ENCODE measurements around the gene DNM2.
"Not testable (repeated sequence)": the region's sequence is repeated elsewhere in the genome, so short reads cannot be mapped to it uniquely, and the experiment has no call there.

The DNM2 gene

DNA sequence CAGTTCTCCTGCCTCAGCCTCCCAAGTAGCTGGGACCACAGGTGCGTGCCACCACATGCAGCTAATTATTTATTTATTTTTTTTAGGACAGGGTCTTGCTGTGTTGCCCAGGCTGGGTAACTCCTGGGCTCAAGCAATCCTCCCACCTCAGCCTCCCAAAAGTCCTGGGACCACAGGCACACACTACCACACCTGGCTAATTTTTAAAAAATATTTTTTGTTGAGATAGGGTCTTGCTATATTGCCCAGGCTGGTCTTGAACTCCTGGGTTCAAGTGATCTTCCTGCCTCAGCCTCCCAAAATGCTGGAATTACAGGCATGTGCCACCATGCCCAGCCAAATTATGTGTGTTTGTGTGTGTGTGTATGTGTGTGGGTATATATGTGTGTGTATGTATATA is 139.0 kb downstream of the DNM2 start:
- not testable (repeated sequence) for DNase-seq (ENCODE audit: low read depth in 2 of 3, low spot score in 2 of 3)

DNA sequence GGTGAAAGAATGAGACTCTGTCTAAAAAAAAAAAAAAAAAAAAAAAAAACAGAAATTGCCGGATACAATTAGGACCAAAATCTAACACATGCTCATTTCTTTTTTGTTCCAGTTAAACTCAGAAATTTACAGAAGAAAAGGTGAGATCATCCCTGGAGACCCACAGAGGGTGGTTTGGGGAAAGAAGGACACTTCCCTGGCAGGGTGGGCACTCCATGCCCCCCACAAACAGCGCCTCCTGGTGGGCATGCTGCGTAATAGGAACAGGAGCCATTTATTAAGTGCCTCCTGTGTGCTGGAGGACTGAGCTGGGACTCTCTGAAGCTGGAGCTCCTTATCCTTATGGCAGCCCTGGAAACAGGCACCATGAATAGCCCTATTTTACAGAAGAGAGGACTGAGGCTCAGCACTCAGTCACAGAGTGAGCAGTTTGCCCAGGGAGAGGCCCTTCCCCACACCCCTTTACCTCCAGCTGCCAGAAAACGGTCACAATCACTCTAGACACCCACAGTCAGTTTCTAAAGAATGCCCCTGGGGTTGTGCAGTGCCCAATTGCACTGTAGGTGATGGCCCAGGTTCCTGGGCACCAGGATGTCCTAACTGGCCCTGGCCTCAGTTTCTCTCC is 140.4 kb downstream of the DNM2 start:
- DNase-seq (ENCODE audit: low read depth in 2 of 3, low spot score in 2 of 3): no peak

- no peak for DNase-seq (ENCODE audit: low read depth in 2 of 3, low spot score in 2 of 3)
Measured at GRCh38 chr19:10861103-10861651, 143.3 kb downstream of the DNM2 start.

- DNase-seq (ENCODE audit: low read depth in 2 of 3, low spot score in 2 of 3): no peak
Measured at GRCh38 chr19:10862561-10863106, 144.8 kb downstream of the DNM2 start.

DNA sequence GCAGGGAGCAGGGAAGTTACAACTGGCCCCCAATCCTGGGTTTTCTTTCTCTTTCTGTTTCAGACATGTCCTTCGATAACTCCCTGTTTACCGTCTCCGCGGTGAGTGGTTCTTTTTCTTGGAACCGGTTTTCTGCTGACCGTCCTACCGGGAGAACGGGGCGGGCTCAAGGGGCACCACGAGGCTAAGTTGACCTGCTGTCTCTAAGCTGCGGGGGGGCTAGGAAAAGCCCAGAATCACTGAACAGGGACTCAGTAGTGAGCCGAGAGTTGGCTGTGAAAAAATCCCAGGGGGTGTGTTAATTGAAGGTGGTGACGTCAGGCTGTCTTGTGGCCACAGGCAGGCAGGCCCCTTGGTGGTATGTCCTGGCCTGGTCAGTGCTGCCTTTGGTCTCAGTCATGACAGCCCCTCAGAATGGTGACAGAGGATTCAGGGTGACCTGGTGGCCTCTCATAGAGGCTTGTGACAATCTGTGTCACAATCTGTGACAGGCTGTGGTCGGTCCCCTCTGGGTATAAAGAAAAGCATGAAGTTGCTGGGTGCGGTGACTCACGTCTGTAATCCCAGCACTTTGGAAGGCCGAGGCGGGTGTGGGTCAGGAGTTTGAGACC is 145.3 kb downstream of the DNM2 start:
- DNase-seq (ENCODE audit: low read depth in 2 of 3, low spot score in 2 of 3): no peak

DNA sequence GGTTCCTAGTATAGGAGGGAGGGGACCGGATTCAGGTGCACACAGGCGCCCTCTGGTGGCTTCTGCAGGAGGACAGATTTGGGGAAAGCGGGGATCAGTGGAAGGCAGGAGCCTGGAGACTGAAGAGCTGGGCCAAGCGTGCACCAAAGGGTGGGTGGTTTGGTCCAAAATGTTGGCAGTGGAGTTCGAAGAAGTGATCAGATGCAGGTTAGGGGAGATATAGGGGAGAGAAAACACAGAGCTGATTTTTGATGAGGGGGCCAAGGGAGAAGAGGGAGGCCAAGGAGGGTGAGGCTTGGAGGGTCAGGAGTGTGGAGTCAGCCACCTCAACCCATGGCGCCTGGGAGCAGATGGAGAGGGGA is 146.6 kb downstream of the DNM2 start:
- DNase-seq (ENCODE audit: low read depth in 2 of 3, low spot score in 2 of 3): peak; percentile 44 to 74 (median 65)

DNA sequence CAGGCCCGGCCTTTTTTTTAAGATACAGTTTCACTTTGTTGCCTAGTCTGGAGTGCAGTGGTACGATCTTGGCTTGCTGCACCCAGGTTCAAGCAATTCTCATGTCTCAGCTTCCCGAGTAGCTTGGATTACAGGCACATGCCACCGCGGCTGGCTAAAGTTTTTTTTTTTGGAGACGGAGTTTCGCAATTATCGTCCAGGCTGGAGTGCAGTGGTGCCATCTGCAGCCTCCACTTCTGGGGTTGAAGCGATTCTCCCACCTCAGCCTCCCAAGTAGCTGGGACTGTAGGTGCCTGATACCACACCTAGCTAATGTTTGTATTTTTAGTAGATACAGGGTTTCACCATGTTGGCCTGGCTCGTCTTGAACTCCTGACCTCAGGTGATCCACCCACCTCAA is 148.6 kb downstream of the DNM2 start:
- DNase-seq (ENCODE audit: low read depth in 2 of 3, low spot score in 2 of 3): no peak

GRCh38 chr19:10868872-10869547 is 151.1 kb downstream of the DNM2 start:
- DNase-seq (ENCODE audit: low read depth in 2 of 3, low spot score in 2 of 3): no peak

DNA sequence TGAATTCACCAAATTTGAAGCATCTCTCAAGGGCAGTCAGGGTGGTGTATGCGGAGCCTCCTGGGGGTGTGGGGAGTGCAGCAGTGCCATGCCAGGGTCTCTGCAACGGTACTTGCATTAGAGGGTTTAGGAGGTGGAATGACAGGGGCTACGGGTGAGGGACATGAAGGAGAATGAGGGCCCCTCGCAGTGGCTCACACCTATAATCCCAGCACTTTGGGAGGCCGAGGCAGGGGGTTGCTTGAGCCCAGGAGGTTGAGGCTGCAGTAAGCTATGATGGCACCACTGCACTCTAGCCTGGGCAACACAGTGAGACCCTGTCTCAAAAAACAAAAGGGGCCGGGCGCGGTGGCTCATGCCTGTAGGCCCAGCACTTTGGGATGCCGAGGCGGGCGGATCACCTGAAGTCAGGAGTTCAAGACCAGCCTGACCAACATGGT is 152.0 kb downstream of the DNM2 start:
- not testable (repeated sequence) for DNase-seq (ENCODE audit: low read depth in 2 of 3, low spot score in 2 of 3)

- no peak for DNase-seq (ENCODE audit: low read depth in 2 of 3, low spot score in 2 of 3)
Measured at GRCh38 chr19:10870501-10870954, 152.6 kb downstream of the DNM2 start.

DNA sequence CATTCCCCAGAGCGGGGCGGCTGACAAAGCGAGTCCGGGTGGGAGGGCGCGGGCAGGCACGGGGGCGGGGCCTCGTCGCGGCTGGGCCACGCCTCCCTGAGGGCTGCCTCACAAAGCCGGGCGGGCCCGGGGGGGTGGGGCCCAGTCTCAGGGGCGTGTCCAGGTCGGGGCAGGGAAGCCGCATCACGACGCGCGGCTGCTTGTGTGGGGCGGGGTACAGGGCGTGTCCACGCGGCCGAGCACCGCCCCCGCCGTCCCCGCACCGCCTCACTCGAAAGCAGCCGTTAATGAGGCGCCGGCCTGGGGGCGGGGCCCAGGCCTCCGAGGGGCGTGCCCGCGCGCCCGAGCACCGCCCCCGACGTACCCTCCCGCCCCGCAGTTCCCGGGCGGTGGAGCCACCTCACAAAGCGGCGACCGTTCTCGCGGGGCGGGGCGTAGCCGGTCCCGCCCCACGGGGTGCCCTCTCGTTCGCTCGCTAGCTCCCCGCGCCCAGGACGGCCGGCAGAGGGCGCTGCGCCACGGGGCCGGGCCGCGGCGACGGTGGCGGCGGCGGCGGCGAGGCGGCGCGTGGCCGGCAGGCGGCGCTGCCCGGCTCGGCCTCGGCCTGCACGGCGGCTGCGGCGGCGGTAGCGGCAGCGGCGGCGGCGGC is 153.2 kb downstream of the DNM2 start, which contains the start of gene CARM1:
Gene CARM1, plus strand, starts transcription at position 599 of the 649 bp plus-strand sequence. CDS start 150 bp downstream, outside the sequence.
- peak; percentile 94 to 99 (median 96) for DNase-seq (ENCODE audit: low read depth in 2 of 3, low spot score in 2 of 3)

- DNase-seq (ENCODE audit: low read depth in 2 of 3, low spot score in 2 of 3): peak in 2 of 3 experiments; percentile 18 to 40
Measured at GRCh38 chr19:10871711-10872545, 154.0 kb downstream of the DNM2 start.

DNA sequence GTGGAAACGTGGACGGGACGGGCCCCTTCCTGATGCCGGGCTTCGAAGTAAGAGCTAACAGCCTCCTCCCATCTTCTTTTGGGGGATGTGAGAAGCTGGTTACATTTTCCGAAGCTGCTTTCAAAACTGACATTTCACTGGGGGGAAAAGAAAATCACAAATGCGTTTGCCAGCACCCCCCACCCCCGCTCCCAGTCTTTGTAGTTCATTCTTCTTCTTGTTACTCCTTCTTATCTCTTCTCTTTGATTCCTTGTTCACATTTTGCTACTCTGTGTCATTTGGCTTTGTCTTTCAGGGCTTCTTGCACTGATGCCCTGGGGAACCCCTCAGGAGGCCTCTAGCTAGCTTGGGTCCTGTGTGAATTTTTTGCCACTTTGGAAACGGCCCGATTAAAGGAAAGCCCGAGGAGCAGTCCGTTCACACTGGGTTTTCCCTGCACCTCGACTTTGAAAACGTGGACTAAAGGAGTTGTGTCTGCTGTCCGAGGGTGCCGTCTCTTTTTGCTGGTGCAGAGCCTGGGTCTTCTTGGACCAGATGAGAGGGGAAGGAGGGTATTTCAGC is 154.7 kb downstream of the DNM2 start:
- no peak for DNase-seq (ENCODE audit: low read depth in 2 of 3, low spot score in 2 of 3)

GRCh38 chr19:10874024-10874423 is 156.1 kb downstream of the DNM2 start:
- no peak for DNase-seq (ENCODE audit: low read depth in 2 of 3, low spot score in 2 of 3)

DNA sequence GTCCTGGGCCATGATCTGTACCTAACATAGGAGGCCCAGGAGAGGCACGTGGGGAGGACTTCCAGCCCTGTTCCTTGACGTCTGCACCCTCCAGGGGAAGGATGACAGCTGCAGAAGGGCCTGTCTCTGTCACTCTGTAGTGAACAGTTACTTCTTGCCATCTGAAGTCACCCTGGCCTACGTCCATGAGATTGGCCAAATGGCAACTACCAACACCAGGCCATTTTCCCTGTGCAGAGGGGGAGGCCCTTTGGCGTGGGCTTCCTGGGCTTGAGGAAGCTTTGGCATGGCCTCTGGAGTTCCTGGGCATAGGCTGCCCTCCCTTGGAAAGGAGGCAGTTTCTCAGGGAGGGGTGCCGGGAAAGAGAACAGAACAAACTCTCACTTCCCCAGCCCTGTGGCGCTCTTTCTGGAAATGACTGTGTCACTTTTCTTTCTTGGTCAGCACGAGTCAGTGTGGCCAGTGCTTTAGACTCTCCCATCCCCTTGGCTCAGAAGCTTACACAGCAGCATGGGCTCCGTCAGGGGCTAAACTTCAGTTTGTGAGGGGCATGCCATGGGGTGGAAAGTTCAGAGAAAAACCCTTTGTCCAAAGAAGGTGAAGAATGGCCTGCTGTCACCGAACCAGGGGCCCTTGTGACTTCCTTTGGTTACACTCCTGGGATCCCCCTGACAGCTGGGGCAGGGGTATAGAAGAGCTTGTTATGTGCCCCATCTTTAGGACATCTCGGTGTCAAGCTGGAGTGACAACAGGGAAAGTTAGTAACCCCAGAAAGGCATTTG is 158.8 kb downstream of the DNM2 start:
- no peak for DNase-seq (ENCODE audit: low read depth in 2 of 3, low spot score in 2 of 3)

DNA sequence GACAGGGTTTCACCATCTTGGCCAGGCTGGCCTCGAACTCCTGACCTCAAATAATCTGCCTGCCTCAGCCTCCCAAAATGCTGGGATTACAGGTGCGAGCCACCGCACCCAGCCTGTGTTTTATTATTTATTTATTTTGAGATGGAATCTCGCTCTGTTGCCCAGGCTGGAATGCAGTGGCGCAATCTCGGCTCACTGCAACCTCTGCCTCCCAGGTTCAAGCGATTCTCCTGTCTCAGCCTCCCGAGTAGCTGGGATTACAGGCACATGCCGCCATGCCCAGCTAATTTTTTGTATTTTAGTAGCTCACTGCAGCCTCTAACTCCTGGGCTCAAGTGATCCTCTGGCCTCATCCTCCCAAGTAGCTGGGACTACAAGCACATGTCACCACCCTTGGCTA is 159.7 kb downstream of the DNM2 start:
- DNase-seq (ENCODE audit: low read depth in 2 of 3, low spot score in 2 of 3): not testable (repeated sequence)

GRCh38 chr19:10878253-10878652 is 160.4 kb downstream of the DNM2 start:
- no peak for DNase-seq (ENCODE audit: low read depth in 2 of 3, low spot score in 2 of 3)
